Upper lobe of left lung (tissue), 6 donors: ENCODE results near the gene LYRM7. TPM values are rescaled to one million over a fixed set of nuclear protein-coding genes. Genes with fewer than 3 reads are reported as not detected.
A peak's percentile ranks its signal among the peaks of the same experiment; 100 is the strongest.

ENCODE experiments used
- ATAC-seq, 2 donors: fragments of 200-7000 bp; cut with Tn5 transposase; one replicate each; pipeline ENCODE4 v1.9.1; 2022; ENCODE audit warnings: mild to moderate bottlenecking in 2 of 2, moderate library complexity in 2 of 2; ENCODE audit not compliant: low FRiP score in 2 of 2
- DNase-seq, 2 donors: peaks; one replicate each; pipeline ENCODE4 v3.0.0-alpha.2; 2019 to 2020
- H3K27ac ChIP-seq, 4 donors: fragments of 200-600 bp; sonication (generic); one replicate each; pipeline ENCODE4 v1.5.1; 2016 to 2019
- H3K27me3 ChIP-seq, 4 donors: fragments of 200-600 bp; sonication (generic); one replicate each; pipeline ENCODE4 v1.5.1; 2017 to 2019
- H3K36me3 ChIP-seq, 4 donors: fragments of 200-600 bp; sonication (generic); one replicate each; pipeline ENCODE4 v1.5.1; 2016 to 2019
- H3K4me1 ChIP-seq, 4 donors: fragments of 200-600 bp; sonication (generic); one replicate each; pipeline ENCODE4 v1.5.1; 2018 to 2019
- H3K4me3 ChIP-seq, 4 donors: fragments of 200-600 bp; sonication (generic); one replicate each; pipeline ENCODE4 v1.5.1; 2017 to 2019; ENCODE audit warnings: mild to moderate bottlenecking in 2 of 4, moderate library complexity in 1 of 4
- H3K9me3 ChIP-seq, 4 donors: fragments of 200-600 bp; sonication (generic); one replicate each; pipeline ENCODE4 v1.5.1; 2018 to 2019
- CTCF ChIP-seq, 6 experiments: fragments of 450-650 bp in 4 of 6; fragments of 200-600 bp in 2 of 6; sonication (generic) in 2 of 6; IDR thresholded peaks; one replicate each; pipeline ENCODE4 v1.5.1; 2016 to 2019; ENCODE audit warnings: antibody characterized with exemption in 6 of 6
- EP300 ChIP-seq, 4 donors: sonication (generic); formaldehyde crosslinking; IDR thresholded peaks; one replicate each; pipeline ENCODE4 v1.5.1; 2017; ENCODE audit warnings: antibody characterized with exemption in 4 of 4, control low read depth in 2 of 4
- POLR2A ChIP-seq, 4 donors: fragments of 450-650 bp; IDR thresholded peaks; one replicate each; pipeline ENCODE4 v1.5.1; 2016 to 2017; ENCODE audit warnings: antibody characterized with exemption in 4 of 4, mild to moderate bottlenecking in 2 of 4
- POLR2AphosphoS5 ChIP-seq, 2 donors: sonication (generic); formaldehyde crosslinking; IDR thresholded peaks; one replicate each; pipeline ENCODE4 v1.5.1; 2017; ENCODE audit warnings: antibody characterized with exemption in 2 of 2
- WGBS, 2 donors: methylation state at CpG; one replicate each; pipeline ENCODE4 v1.1.5; 2017 to 2018; 5-methylcytosine and 5-hydroxymethylcytosine counted together
- total RNA-seq, 6 donors: library from RNA; depleted of rRNA in 4 of 6; stranded (reverse); fragments of >200 nt in 4 of 6; gene quantifications; one replicate each; pipeline versions ENCODE4 v1.1.0 to v1.2.1, GENCODE V29; 2016 to 2021
- donor health status: DM: no; HTN: no; CAD: no; lungs with moderate emphysema.
- donor health status: DM: no; HTN: yes; CAD: no; lungs with severe emphysema.

The LYRM7 gene
- total RNA-seq, 6 donors from 2014 or later, result 1.7 to 7.1 (median 4.2) TPM

GRCh38 chr5:131171276-131171810, 599 bp downstream of the LYRM7 start:
- Histone ChIP-seq H3K9me3 (no peaks in the 10 kb centered on the region), H3K4me1 (peaks cover 7 to 17% (median 13%) of the 10 kb centered on the region in 4 donors), H3K27ac (peak overlapping the region; percentile 58 to 87 (median 78)), H3K36me3 (no peaks in the 10 kb centered on the region), H3K4me3 (peak overlapping the region; percentile 59 to 80 (median 68)), H3K27me3 (no peaks in the 10 kb centered on the region)
- TF ChIP-seq POLR2AphosphoS5 (IDR thresholded peaks at IDR 0.05) (no peak), CTCF (IDR thresholded peaks at IDR 0.05) (no peak), POLR2A (IDR thresholded peaks at IDR 0.05) (no peak), EP300 (IDR thresholded peaks at IDR 0.05) (no peak)
- DNase-seq (no peak), ATAC-seq (no peak)
- 2 to 7% methylated on average over 11 of the region's 11 CpGs for WGBS, 2 donors

GRCh38 chr5:131180407-131180806, 9.7 kb downstream of the LYRM7 start:
- TF ChIP-seq CTCF (IDR thresholded peaks at IDR 0.05), result no peak
- no peak for TF ChIP-seq POLR2AphosphoS5 (IDR thresholded peaks at IDR 0.05)
- TF ChIP-seq POLR2A (IDR thresholded peaks at IDR 0.05), result no peak
- TF ChIP-seq EP300 (IDR thresholded peaks at IDR 0.05), result no peak
- H3K27ac ChIP-seq, result no peak overlapping the region
- no peak for ATAC-seq
- H3K9me3 ChIP-seq, result no peaks in the 10 kb centered on the region
- peaks cover 0 to 7% (median 0%) of the 10 kb centered on the region in 4 donors for H3K36me3 ChIP-seq
- H3K4me3 ChIP-seq, result no peak overlapping the region
- no peaks in the 10 kb centered on the region for H3K4me1 ChIP-seq
- no peak for DNase-seq
- H3K27me3 ChIP-seq, result no peaks in the 10 kb centered on the region

- no peaks in the 10 kb centered on the region for H3K27me3 ChIP-seq
- no peaks in the 10 kb centered on the region for H3K4me1 ChIP-seq
- no peak overlapping the region for H3K4me3 ChIP-seq
- DNase-seq (no peak), ATAC-seq (no peak)
- peaks cover 0 to 7% (median 0%) of the 10 kb centered on the region in 4 donors for H3K36me3 ChIP-seq
- TF ChIP-seq POLR2AphosphoS5 (IDR thresholded peaks at IDR 0.05), result no peak
- TF ChIP-seq CTCF (IDR thresholded peaks at IDR 0.05), result no peak
- no peak for TF ChIP-seq EP300 (IDR thresholded peaks at IDR 0.05)
- TF ChIP-seq POLR2A (IDR thresholded peaks at IDR 0.05), result no peak
- H3K9me3 ChIP-seq, result no peaks in the 10 kb centered on the region
- H3K27ac ChIP-seq, result no peak overlapping the region
Measured at GRCh38 chr5:131182839-131183238, 12.1 kb downstream of the LYRM7 start.

GRCh38 chr5:131185523-131186104, 14.9 kb downstream of the LYRM7 start:
- no peaks in the 10 kb centered on the region for H3K4me1 ChIP-seq
- no peak overlapping the region for H3K4me3 ChIP-seq
- no peak for TF ChIP-seq POLR2AphosphoS5 (IDR thresholded peaks at IDR 0.05)
- no peak for TF ChIP-seq EP300 (IDR thresholded peaks at IDR 0.05)
- no peak for TF ChIP-seq POLR2A (IDR thresholded peaks at IDR 0.05)
- no peak for TF ChIP-seq CTCF (IDR thresholded peaks at IDR 0.05)
- DNase-seq (no peak), ATAC-seq (no peak)
- no peak overlapping the region for H3K27ac ChIP-seq
- peaks cover 0 to 7% (median 0%) of the 10 kb centered on the region in 4 donors for H3K36me3 ChIP-seq
- H3K27me3 ChIP-seq, result no peaks in the 10 kb centered on the region
- H3K9me3 ChIP-seq, result no peaks in the 10 kb centered on the region
